ENCODE measurements around the gene GNAO1. TPM values are rescaled to one million over a fixed set of nuclear protein-coding genes. Genes with fewer than 3 reads are reported as not detected.

Gene GNAO1
- polyA plus RNA-seq, 1 donor (not counting 4 experiments of a cell fraction or from before 2014, with no cell fraction given), result 0.13 TPM

GRCh38 chr16:56320811-56321558 lies 129.7 kb downstream of the GNAO1 start:
- TF ChIP-seq EZH2 (IDR thresholded peaks at IDR 0.05; ENCODE audit: low read length), result no peak
- TF ChIP-seq, protein P1, sequence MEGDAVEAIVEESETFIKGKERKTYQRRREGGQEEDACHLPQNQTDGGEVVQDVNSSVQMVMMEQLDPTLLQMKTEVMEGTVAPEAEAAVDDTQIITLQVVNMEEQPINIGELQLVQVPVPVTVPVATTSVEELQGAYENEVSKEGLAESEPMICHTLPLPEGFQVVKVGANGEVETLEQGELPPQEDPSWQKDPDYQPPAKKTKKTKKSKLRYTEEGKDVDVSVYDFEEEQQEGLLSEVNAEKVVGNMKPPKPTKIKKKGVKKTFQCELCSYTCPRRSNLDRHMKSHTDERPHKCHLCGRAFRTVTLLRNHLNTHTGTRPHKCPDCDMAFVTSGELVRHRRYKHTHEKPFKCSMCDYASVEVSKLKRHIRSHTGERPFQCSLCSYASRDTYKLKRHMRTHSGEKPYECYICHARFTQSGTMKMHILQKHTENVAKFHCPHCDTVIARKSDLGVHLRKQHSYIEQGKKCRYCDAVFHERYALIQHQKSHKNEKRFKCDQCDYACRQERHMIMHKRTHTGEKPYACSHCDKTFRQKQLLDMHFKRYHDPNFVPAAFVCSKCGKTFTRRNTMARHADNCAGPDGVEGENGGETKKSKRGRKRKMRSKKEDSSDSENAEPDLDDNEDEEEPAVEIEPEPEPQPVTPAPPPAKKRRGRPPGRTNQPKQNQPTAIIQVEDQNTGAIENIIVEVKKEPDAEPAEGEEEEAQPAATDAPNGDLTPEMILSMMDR (optimal IDR thresholded peaks at IDR 0.05 in 1 of 3, IDR thresholded peaks at IDR 0.05 in 1 of 3, conservative IDR thresholded peaks at IDR 0.05 in 1 of 3; ENCODE audit: extremely low read depth in 1 of 3, insufficient read depth in 2 of 3, low read length in 3 of 3), result no peak
- dilution Hi-C loops (cut with MboI; ENCODE audit: extremely low pct_ligation_motif_present, low sequenced_read_pairs), result no loop called here
- no peak for FAIRE-seq

DNA sequence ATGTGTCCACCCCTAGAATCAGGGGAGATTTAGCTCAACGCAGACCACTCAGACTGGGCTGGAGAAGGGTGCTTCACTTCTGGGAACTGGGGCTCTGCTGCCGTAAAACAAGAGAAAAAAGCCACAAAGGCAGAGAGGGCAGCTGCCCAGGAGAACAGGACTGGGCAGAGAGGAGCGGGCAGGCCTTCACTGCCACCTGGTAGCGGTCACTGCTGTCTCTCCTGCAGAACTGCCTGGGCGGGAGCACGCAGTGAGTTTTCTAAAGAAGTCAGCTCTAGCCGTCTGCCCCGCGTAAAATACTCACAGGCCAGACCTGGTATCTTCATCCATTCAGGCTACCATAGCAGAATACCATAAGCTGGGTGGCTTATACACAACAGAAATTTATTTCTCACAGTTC lies 130.3 kb downstream of the GNAO1 start:
- H4K20me1 ChIP-seq (ENCODE audit: control insufficient read depth, extremely low read depth, insufficient read depth, low read length), result no peaks in the 10 kb centered on the region
- H3K27ac ChIP-seq (ENCODE audit: control insufficient read depth, insufficient read depth, low read length), result no peak overlapping the region
- no peak overlapping the region for H3K4me3 ChIP-seq (ENCODE audit: control insufficient read depth in 2 of 3, extremely low read depth in 1 of 3, insufficient read depth in 2 of 3, low read depth in 1 of 3, low read length in 3 of 3)
- no peaks in the 10 kb centered on the region for H3K9me1 ChIP-seq (ENCODE audit: control insufficient read depth, extremely low read depth, insufficient read depth, low read length)
- DNase-seq (ENCODE audit: low read depth, low spot score) (no peak), FAIRE-seq (no peak)
- H3K4me2 ChIP-seq (ENCODE audit: control insufficient read depth, extremely low read depth, insufficient read depth, low read depth, low read length), result no peak overlapping the region
- no peaks in the 10 kb centered on the region for H3K79me2 ChIP-seq (ENCODE audit: control insufficient read depth, insufficient read depth, low read length)
- no peaks in the 10 kb centered on the region for H3K9me3 ChIP-seq (ENCODE audit: control insufficient read depth, low read depth, low read length)
- no peak overlapping the region for H3K9ac ChIP-seq (ENCODE audit: control insufficient read depth, extremely low read depth, insufficient read depth, low read length)
- no peak overlapping the region for H2AFZ ChIP-seq (ENCODE audit: control insufficient read depth, low read length)
- dilution Hi-C loops (cut with MboI; ENCODE audit: extremely low pct_ligation_motif_present, low sequenced_read_pairs), result no loop called here
- H3K27me3 ChIP-seq (ENCODE audit: control insufficient read depth, extremely low read depth, insufficient read depth, low read length), result peaks cover 4% of the 10 kb centered on the region
- H3K4me1 ChIP-seq (ENCODE audit: control insufficient read depth, extremely low read depth, insufficient read depth, low read length), result peaks cover 20% of the 10 kb centered on the region
- H3K36me3 ChIP-seq (ENCODE audit: control insufficient read depth in 2 of 2, extremely low read depth in 1 of 2, insufficient read depth in 2 of 2, low read length in 2 of 2), result no peaks in the 10 kb centered on the region
- TF ChIP-seq, protein P1 (optimal IDR thresholded peaks at IDR 0.05 in 1 of 3, IDR thresholded peaks at IDR 0.05 in 1 of 3, conservative IDR thresholded peaks at IDR 0.05 in 1 of 3; ENCODE audit: extremely low read depth in 1 of 3, insufficient read depth in 2 of 3, low read length in 3 of 3), result no peak
- no peak for TF ChIP-seq EZH2 (IDR thresholded peaks at IDR 0.05; ENCODE audit: low read length)

More at GRCh38 chr16:56320811-56321558, 129.7 kb downstream of the GNAO1 start:
- no peak overlapping the region for H3K27ac ChIP-seq (ENCODE audit: control insufficient read depth, insufficient read depth, low read length)
- no peak overlapping the region for H2AFZ ChIP-seq (ENCODE audit: control insufficient read depth, low read length)
- H3K4me3 ChIP-seq (ENCODE audit: control insufficient read depth in 2 of 3, extremely low read depth in 1 of 3, insufficient read depth in 2 of 3, low read depth in 1 of 3, low read length in 3 of 3), result no peak overlapping the region
- DNase-seq (ENCODE audit: low read depth, low spot score), result no peak
- no peaks in the 10 kb centered on the region for H3K9me1 ChIP-seq (ENCODE audit: control insufficient read depth, extremely low read depth, insufficient read depth, low read length)
- no peaks in the 10 kb centered on the region for H3K36me3 ChIP-seq (ENCODE audit: control insufficient read depth in 2 of 2, extremely low read depth in 1 of 2, insufficient read depth in 2 of 2, low read length in 2 of 2)
- no peaks in the 10 kb centered on the region for H3K9me3 ChIP-seq (ENCODE audit: control insufficient read depth, low read depth, low read length)
- no peak overlapping the region for H3K4me2 ChIP-seq (ENCODE audit: control insufficient read depth, extremely low read depth, insufficient read depth, low read depth, low read length)
- peaks cover 20% of the 10 kb centered on the region for H3K4me1 ChIP-seq (ENCODE audit: control insufficient read depth, extremely low read depth, insufficient read depth, low read length)
- H3K79me2 ChIP-seq (ENCODE audit: control insufficient read depth, insufficient read depth, low read length), result no peaks in the 10 kb centered on the region
- no peak overlapping the region for H3K9ac ChIP-seq (ENCODE audit: control insufficient read depth, extremely low read depth, insufficient read depth, low read length)
- H4K20me1 ChIP-seq (ENCODE audit: control insufficient read depth, extremely low read depth, insufficient read depth, low read length), result no peaks in the 10 kb centered on the region
- H3K27me3 ChIP-seq (ENCODE audit: control insufficient read depth, extremely low read depth, insufficient read depth, low read length), result peaks cover 4% of the 10 kb centered on the region

All from keratinocyte (primary cell).